Ovary (tissue), 9 donors: ENCODE data around the gene TTC22. TPM values are rescaled to one million over a fixed set of nuclear protein-coding genes. Genes with fewer than 3 reads are reported as not detected.
A peak's percentile ranks its signal among the peaks of the same experiment; 100 is the strongest.

Experiments used
- DNase-seq, 5 donors: peaks; one replicate each; pipeline ENCODE4 v3.0.0-alpha.2; 2019 to 2020
- H3K27ac ChIP-seq, 2 donors: fragments of 200-600 bp; one replicate each; pipeline versions ENCODE4 v1.5.1 to v1.8.0; 2019 to 2022
- H3K27me3 ChIP-seq: fragments of 200-600 bp; one replicate; pipeline ENCODE4 v1.8.0; 2022
- H3K36me3 ChIP-seq: fragments of 200-600 bp; sonication (generic); one replicate; pipeline ENCODE4 v1.5.1; 2019
- H3K4me1 ChIP-seq: one replicate; pipeline ENCODE4 v1.8.1; 2013; ENCODE audit warnings: mild to moderate bottlenecking, moderate library complexity; ENCODE audit not compliant: insufficient read depth
- H3K4me3 ChIP-seq: fragments of 200-600 bp; sonication (generic); one replicate; pipeline ENCODE4 v1.5.1; 2017
- H3K9me3 ChIP-seq, 2 donors: fragments of 200-600 bp in 1 of 2; sonication (generic) in 1 of 2; one replicate each; pipeline versions ENCODE4 v1.5.1 to v1.8.1; 2013 to 2019; ENCODE audit warnings: mild to moderate bottlenecking in 1 of 2, moderate library complexity in 1 of 2
- EP300 ChIP-seq: sonication (generic); formaldehyde crosslinking; IDR thresholded peaks from one replicate; pipeline ENCODE4 v1.6.1; 2017; ENCODE audit warnings: antibody characterized with exemption
- POLR2A ChIP-seq: fragments of 450-650 bp; IDR thresholded peaks from one replicate; pipeline ENCODE4 v1.6.1; 2017; ENCODE audit warnings: antibody characterized with exemption, mild to moderate bottlenecking, moderate library complexity
- WGBS, 3 donors: extraction: QIAGEN DNeasy Blood & Tissue Kit in 1 of 3; methylation state at CpG; one replicate each; pipeline versions ENCODE4 v1.1.5 to v1.1.7; 2013 to 2017; 5-methylcytosine and 5-hydroxymethylcytosine counted together
- intact Hi-C, 4 donors: fragments of 100-400 bp; cut with DNase I; formaldehyde crosslinking; loops; one replicate each; pipeline versions ENCODE4 v1.11.0 to v1.15.1; 2022 to 2023
- polyA plus RNA-seq, 2 donors: library from polyadenylated mRNA; stranded (reverse); fragments of 200-250 nt in 1 of 2; fragments of 350-450 nt in 1 of 2; fragmentation: Illumina TruSeq in 1 of 2; extraction: RNeasy Lipid Tissue Mini Kit (QIAGEN cat#74804) in 1 of 2; gene quantifications; one replicate each; pipeline ENCODE4 v1.2.3, GENCODE V29; 2013 to 2014
- total RNA-seq, 7 donors: library from RNA; depleted of rRNA in 2 of 7; stranded (reverse); fragments of >200 nt in 2 of 7; fragmentation: NEBNext Ultra II Directional in 3 of 7; extraction: Animal tissue kit (Norgen Biotek cat#: 25700) in 3 of 7; gene quantifications; one replicate each; pipeline versions ENCODE4 v1.1.0 to v1.2.4, GENCODE V29; 2016 to 2023
- TF ChIP-seq, protein P1 (sequence below), 3 donors: fragments of 450-650 bp in 2 of 3; fragments of 200-600 bp in 1 of 3; IDR thresholded peaks; one replicate each; pipeline versions ENCODE4 v1.5.1 to v1.8.0; 2016 to 2022; ENCODE audit warnings: antibody characterized with exemption in 3 of 3, mild to moderate bottlenecking in 1 of 3
- donor health status: DM: no; HTN: no; CAD: no; lungs with moderate emphysema.
- donor health status: DM: no; HTN: no; CAD: no.
- donor health status: Bipolar disorder and iron deficiency.
- donor health status: DM: yes; HTN: yes; CAD: no.
- donor health status: DM: no; HTN: no; CAD: no.
- donor health status: DM: yes; HTN: yes; CAD: no.

TTC22 gene
- total and polyA plus RNA-seq, 9 donors = 0.13 to 9.1 (median 0.83) TPM

DNA sequence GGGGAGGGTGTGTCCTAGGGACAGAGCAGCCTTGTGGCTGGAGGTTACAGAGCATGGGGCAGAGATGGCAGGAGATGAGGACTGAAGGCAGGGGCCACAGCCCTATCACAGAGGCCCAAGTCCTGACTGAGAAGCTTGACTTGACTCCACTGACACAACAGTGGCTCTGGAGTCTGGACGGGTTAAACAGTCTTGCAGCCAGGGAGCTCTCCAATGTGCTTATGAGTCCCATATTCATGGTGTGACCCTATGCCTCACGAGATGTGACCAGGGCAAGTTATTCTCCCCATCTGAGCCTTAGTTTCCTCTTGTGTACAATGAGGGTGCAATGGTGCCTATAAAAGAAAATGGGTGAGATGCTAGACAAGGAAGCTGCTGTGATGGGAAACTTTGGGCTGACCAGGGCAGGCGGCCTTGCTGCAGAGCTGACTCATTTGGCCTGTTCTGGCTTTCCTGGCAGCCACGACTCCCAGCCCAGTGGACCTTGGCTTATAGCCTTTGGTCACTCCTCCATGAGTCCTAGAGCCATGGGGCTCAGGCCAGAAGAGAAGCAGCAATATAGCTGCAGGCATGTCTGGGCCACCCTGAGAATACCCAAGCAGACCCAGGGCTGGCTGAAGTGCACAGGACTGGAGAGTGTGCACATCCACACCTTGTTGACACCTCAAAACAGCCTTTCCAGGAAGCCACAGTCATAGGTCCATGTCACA lies 2.8 kb upstream of the TTC22 start:
- DNase-seq = peak in 3 of 5 donors; percentile 33 to 63 (median 33)
- Histone ChIP-seq H3K9me3 (no peaks in the 10 kb centered on the region), H3K4me3 (no peak overlapping the region), H3K27ac (no peak overlapping the region), H3K36me3 (no peaks in the 10 kb centered on the region), H3K4me1 (no peaks in the 10 kb centered on the region), H3K27me3 (no peaks in the 10 kb centered on the region)
- TF ChIP-seq POLR2A (no peak), EP300 (no peak)
- TF ChIP-seq, protein P1, sequence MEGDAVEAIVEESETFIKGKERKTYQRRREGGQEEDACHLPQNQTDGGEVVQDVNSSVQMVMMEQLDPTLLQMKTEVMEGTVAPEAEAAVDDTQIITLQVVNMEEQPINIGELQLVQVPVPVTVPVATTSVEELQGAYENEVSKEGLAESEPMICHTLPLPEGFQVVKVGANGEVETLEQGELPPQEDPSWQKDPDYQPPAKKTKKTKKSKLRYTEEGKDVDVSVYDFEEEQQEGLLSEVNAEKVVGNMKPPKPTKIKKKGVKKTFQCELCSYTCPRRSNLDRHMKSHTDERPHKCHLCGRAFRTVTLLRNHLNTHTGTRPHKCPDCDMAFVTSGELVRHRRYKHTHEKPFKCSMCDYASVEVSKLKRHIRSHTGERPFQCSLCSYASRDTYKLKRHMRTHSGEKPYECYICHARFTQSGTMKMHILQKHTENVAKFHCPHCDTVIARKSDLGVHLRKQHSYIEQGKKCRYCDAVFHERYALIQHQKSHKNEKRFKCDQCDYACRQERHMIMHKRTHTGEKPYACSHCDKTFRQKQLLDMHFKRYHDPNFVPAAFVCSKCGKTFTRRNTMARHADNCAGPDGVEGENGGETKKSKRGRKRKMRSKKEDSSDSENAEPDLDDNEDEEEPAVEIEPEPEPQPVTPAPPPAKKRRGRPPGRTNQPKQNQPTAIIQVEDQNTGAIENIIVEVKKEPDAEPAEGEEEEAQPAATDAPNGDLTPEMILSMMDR (IDR thresholded peaks at IDR 0.05) = no peak
- WGBS, 3 donors = 38 to 40% (median 39%) methylated on average over 4 of the region's 4 CpGs
- intact Hi-C loops = loop anchor here (10.0 kb wide), 5 partner anchors 309 to 949 kb away; no protein-coding TSS in a partner anchor

DNA sequence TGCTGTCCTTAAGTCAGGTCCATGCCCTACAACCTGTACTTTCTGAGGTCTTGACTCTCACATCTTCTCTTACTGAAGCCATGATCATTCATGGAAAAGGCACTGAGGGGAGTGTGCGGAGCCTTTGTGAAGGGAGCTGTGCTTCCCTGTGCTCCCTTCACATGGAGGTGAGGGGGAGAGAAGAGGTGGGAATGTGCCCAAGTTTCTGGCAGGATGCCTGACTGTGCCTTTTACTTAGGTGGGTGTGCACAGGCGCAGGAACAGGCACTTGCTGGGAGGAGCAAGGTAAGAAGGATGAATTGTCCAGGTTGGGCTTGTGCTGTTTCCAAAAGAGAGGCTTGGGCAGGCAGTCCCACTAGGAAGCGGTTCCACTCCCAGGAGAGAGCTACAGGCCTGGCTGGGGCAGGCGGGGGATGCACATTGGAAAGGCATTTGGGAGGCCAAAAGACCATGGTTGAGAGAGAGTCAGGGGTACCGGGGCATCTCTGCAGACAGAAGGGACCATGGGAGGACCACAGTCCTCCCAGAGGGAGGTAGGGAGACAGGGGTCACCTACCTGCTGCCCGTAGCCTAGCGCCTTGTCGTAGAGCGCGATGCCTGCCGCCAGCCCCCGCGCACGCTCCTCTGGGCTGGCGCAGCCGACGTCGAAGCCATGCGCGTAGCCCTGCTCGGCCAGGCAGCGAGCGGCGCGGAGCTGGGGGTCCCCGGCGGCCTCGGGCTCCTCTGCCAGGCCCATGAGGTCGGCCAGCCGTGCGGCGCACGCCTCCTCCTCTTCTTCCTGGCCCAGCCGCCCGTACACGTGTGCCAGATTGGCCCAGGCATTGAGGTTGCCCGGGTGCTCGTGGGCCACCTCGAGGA lies 853 bp downstream of the TTC22 start:
- H3K27ac ChIP-seq = no peak overlapping the region
- WGBS, 3 donors = 32 to 49% (median 39%) methylated on average over 36 to 39 of the region's 39 CpGs
- no peaks in the 10 kb centered on the region for H3K27me3 ChIP-seq
- intact Hi-C loops = loop anchor here (10.0 kb wide), 5 partner anchors 305 to 945 kb away; no protein-coding TSS in a partner anchor
- no peaks in the 10 kb centered on the region for H3K4me1 ChIP-seq
- peak in 1 of 5 donors; percentile 28 for DNase-seq
- H3K4me3 ChIP-seq = peak overlapping the region; percentile 38
- no peaks in the 10 kb centered on the region for H3K36me3 ChIP-seq
- TF ChIP-seq EP300 (no peak), POLR2A (no peak)
- TF ChIP-seq, protein P1 (IDR thresholded peaks at IDR 0.05) = no peak
- H3K9me3 ChIP-seq = no peaks in the 10 kb centered on the region

DNA sequence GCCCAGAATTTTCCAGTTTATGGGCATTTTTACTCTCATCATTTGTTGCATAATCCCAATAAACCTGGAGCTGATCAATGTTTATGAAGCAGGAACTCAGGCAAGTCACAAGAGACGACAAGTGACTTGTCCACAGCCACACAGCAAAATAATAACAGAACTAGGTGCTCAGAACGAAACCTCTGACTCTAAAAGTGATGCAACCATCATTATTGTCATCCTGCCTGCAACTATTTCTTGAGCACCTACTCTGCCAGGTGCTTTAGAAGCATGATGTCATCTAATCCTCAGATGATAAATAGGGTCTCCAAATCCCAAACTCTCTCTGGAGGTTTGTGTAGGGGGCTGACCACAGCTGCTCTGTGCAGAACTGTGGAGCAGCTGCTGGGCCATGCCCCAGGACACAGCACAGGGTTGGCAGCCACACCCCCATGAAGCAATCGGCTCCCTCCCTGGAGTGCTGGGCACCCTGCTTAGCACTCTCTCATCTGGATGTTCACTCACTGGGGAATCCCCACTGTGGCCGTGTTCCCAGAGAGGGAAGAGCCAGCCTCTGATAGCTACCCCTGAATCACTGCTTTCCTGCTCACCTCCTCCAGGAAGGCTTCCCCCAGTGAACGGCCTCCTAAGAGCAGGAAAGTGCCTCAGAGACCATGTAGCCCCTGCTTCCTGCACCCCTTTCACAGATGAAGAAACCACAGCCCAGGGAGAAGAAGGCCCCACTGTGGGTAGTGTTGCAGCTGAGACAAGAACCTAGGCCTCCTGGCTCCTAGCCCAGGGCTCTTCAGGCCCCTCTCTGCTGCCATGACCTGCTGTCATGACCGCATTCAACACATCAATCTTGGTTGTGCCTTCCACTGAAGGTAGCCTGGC lies 2.1 kb downstream of the TTC22 start:
- Histone ChIP-seq H3K27me3 (no peaks in the 10 kb centered on the region), H3K36me3 (no peaks in the 10 kb centered on the region), H3K27ac (no peak overlapping the region), H3K4me1 (no peaks in the 10 kb centered on the region), H3K9me3 (no peaks in the 10 kb centered on the region), H3K4me3 (no peak overlapping the region)
- peak in 1 of 5 donors; percentile 15 for DNase-seq
- intact Hi-C loops = no loop called here
- 75 to 77% (median 76%) methylated on average over 6 of the region's 6 CpGs for WGBS, 3 donors
- TF ChIP-seq, protein P1 (IDR thresholded peaks at IDR 0.05) = no peak
- no peak for TF ChIP-seq EP300
- no peak for TF ChIP-seq POLR2A

DNA sequence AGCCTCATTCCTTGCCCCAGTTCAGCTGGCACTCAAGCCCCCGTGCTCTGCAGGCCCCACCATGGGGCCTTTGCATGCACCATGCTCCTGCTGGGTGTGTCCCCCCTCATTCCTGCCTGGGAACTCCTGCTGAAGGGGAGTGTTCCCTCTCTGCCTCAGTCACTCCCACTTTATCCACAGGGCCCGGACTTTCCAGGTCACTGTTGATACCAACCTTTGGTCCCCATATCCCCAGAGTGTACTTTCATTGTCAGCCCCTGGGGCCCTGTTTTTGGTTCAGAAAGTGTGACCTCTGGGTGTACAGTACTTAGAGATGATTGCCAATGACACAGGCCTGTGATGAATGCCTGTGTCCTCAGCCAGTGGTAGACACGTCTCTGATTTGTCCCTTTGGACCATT lies 2.9 kb downstream of the TTC22 start:
- TF ChIP-seq, protein P1 (IDR thresholded peaks at IDR 0.05) = no peak
- no peak for TF ChIP-seq EP300
- no peak for TF ChIP-seq POLR2A
- Histone ChIP-seq H3K9me3 (no peaks in the 10 kb centered on the region), H3K4me3 (no peak overlapping the region), H3K36me3 (no peaks in the 10 kb centered on the region), H3K27ac (no peak overlapping the region), H3K4me1 (no peaks in the 10 kb centered on the region), H3K27me3 (no peaks in the 10 kb centered on the region)
- WGBS, 3 donors = 78 to 87% (median 80%) methylated on average over 3 of the region's 3 CpGs
- intact Hi-C loops = no loop called here
- peak in 1 of 5 donors; percentile 4 for DNase-seq
